Measurements from ENCODE around the gene COL10A1.

DNA sequence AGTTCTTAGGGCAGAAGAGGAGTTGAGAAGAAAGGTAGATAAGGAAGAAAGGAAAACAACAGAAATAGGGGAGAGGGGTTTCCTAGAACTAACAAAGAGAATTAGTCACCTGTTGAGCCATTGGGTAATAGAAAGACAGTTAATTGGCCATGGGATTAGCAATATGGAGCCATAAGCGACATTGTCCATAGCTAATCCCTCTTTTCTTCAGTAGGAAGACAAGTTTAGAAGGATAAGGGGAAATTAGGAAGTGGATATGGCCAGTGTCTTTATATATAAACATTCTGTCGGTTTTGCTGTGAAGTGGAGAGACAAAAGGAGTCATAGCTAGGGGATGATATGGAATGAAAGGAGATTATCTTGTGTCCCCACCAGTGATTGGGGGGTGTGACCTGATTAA, 43.9 kb upstream of the COL10A1 start:
- TF ChIP-seq, protein P1, sequence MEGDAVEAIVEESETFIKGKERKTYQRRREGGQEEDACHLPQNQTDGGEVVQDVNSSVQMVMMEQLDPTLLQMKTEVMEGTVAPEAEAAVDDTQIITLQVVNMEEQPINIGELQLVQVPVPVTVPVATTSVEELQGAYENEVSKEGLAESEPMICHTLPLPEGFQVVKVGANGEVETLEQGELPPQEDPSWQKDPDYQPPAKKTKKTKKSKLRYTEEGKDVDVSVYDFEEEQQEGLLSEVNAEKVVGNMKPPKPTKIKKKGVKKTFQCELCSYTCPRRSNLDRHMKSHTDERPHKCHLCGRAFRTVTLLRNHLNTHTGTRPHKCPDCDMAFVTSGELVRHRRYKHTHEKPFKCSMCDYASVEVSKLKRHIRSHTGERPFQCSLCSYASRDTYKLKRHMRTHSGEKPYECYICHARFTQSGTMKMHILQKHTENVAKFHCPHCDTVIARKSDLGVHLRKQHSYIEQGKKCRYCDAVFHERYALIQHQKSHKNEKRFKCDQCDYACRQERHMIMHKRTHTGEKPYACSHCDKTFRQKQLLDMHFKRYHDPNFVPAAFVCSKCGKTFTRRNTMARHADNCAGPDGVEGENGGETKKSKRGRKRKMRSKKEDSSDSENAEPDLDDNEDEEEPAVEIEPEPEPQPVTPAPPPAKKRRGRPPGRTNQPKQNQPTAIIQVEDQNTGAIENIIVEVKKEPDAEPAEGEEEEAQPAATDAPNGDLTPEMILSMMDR (tag by site-specific recombination; IDR thresholded peaks at IDR 0.05) = no peak
- TF ChIP-seq, protein P2, sequence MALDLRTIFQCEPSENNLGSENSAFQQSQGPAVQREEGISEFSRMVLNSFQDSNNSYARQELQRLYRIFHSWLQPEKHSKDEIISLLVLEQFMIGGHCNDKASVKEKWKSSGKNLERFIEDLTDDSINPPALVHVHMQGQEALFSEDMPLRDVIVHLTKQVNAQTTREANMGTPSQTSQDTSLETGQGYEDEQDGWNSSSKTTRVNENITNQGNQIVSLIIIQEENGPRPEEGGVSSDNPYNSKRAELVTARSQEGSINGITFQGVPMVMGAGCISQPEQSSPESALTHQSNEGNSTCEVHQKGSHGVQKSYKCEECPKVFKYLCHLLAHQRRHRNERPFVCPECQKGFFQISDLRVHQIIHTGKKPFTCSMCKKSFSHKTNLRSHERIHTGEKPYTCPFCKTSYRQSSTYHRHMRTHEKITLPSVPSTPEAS (tag by site-specific recombination; IDR thresholded peaks at IDR 0.05) = no peak
- no peak for TF ChIP-seq HOXC10 (CRISPR knock-in tag; IDR thresholded peaks at IDR 0.05)
- TF ChIP-seq ZEB2 (tag by site-specific recombination; IDR thresholded peaks at IDR 0.05) = no peak
- TF ChIP-seq ZNF391 (tag by site-specific recombination; IDR thresholded peaks at IDR 0.05; ENCODE audit: borderline replicate concordance, low read depth) = no peak
- no peak for TF ChIP-seq ZFP37 (tag by site-specific recombination; IDR thresholded peaks at IDR 0.05)
- TF ChIP-seq HOXA7 (CRISPR knock-in tag; IDR thresholded peaks at IDR 0.05; ENCODE audit: borderline replicate concordance) = no peak
- no peak for TF ChIP-seq ZNF174 (tag by site-specific recombination; IDR thresholded peaks at IDR 0.05)
- no peak for TF ChIP-seq YY1 (tag by site-specific recombination; IDR thresholded peaks at IDR 0.05)
- TF ChIP-seq, protein P3, sequence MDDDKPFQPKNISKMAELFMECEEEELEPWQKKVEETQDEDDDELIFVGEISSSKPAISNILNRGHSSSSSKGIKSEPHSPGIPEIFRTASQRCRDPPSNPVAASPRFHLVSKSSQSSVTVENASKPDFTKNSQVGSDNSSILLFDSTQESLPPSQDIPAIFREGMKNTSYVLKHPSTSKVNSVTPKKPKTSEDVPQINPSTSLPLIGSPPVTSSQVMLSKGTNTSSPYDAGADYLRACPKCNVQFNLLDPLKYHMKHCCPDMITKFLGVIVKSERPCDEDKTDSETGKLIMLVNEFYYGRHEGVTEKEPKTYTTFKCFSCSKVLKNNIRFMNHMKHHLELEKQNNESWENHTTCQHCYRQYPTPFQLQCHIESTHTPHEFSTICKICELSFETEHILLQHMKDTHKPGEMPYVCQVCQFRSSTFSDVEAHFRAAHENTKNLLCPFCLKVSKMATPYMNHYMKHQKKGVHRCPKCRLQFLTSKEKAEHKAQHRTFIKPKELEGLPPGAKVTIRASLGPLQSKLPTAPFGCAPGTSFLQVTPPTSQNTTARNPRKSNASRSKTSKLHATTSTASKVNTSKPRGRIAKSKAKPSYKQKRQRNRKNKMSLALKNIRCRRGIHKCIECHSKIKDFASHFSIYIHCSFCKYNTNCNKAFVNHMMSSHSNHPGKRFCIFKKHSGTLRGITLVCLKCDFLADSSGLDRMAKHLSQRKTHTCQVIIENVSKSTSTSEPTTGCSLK (tag by site-specific recombination; IDR thresholded peaks at IDR 0.05) = no peak
- TF ChIP-seq MZF1 (tag by site-specific recombination; IDR thresholded peaks at IDR 0.05; ENCODE audit: borderline replicate concordance) = no peak
- no peak for TF ChIP-seq ZNF366 (tag by site-specific recombination; conservative IDR thresholded peaks at IDR 0.05)
- TF ChIP-seq SP2 (tag by site-specific recombination; IDR thresholded peaks at IDR 0.05) = no peak

Data from HEK293 (cell line).